Smooth muscle cell (in vitro differentiated cells): Measurements from ENCODE around the gene IQCK. TPM values are rescaled to one million over a fixed set of nuclear protein-coding genes. Genes with fewer than 3 reads are reported as not detected.
"Not testable (repeated sequence)": the region's sequence is repeated elsewhere in the genome, so short reads cannot be mapped to it uniquely, and the experiment has no call there.

Experiments used
- DNase-seq: peaks from one replicate; lab custom pipeline; 2025; ENCODE audit not compliant: unreplicated experiment; lab: John Stamatoyannopoulos, UW
- H2AFZ ChIP-seq: fragments of 200-600 bp; sonication (generic); 2 replicates; pipeline ENCODE4 v1.6.0; 2016; ENCODE audit warnings: antibody characterized with exemption, low read depth, mild to moderate bottlenecking
- H3F3A ChIP-seq: fragments of 200-600 bp; sonication (generic); 2 replicates; pipeline ENCODE4 v1.6.0; 2017; ENCODE audit warnings: antibody characterized with exemption, low read depth
- H3K27ac ChIP-seq: fragments of 200-600 bp; sonication (generic); 2 replicates; pipeline ENCODE4 v1.5.1; 2016; ENCODE audit warnings: low read depth, mild to moderate bottlenecking
- H3K27me3 ChIP-seq: fragments of 200-600 bp; sonication (generic); 2 replicates; pipeline ENCODE4 v1.6.1; 2016; ENCODE audit warnings: low read depth, mild to moderate bottlenecking
- H3K36me3 ChIP-seq: fragments of 200-600 bp; sonication (generic); 2 replicates; pipeline ENCODE4 v1.5.1; 2016; ENCODE audit warnings: low read depth
- H3K4me1 ChIP-seq: fragments of 200-600 bp; sonication (generic); 2 replicates; pipeline ENCODE4 v1.5.1; 2016; ENCODE audit warnings: low read depth
- H3K4me2 ChIP-seq: fragments of 200-600 bp; sonication (generic); 2 replicates; pipeline ENCODE4 v1.6.0; 2016; ENCODE audit warnings: mild to moderate bottlenecking
- H3K4me3 ChIP-seq: fragments of 200-600 bp; sonication (generic); 2 replicates; pipeline ENCODE4 v1.5.1; 2016; ENCODE audit warnings: mild to moderate bottlenecking
- H3K79me2 ChIP-seq: fragments of 200-600 bp; sonication (generic); 2 replicates; pipeline ENCODE4 v1.6.0; 2016; ENCODE audit warnings: low read depth, mild to moderate bottlenecking
- H3K9ac ChIP-seq: fragments of 200-600 bp; sonication (generic); 2 replicates; pipeline ENCODE4 v1.6.0; 2016; ENCODE audit warnings: low read depth
- H3K9me3 ChIP-seq: fragments of 200-600 bp; sonication (generic); replicated peaks from 2 replicates; pipeline ENCODE4 v1.5.1; 2016; ENCODE audit warnings: low read depth
- H4K20me1 ChIP-seq: fragments of 200-600 bp; sonication (generic); 2 replicates; pipeline ENCODE4 v1.6.0; 2016; ENCODE audit warnings: low read depth
- CTCF ChIP-seq: fragments of 200-600 bp; sonication (generic); IDR thresholded peaks from 2 replicates; pipeline ENCODE4 v1.5.1; 2017; ENCODE audit warnings: borderline replicate concordance, mild to moderate bottlenecking, antibody characterized with exemption; ENCODE audit not compliant: insufficient read depth, poor library complexity, severe bottlenecking
- WGBS: methylation state at CpG from one replicate; pipeline ENCODE4 v1.1.7; 2016; ENCODE audit warnings: low lambda C conversion rate; 5-methylcytosine and 5-hydroxymethylcytosine counted together
- polyA plus RNA-seq: library from polyadenylated mRNA; unstranded; fragments of >200 nt; fragmentation: Nextera tagmentation; extraction: Ambion mirVana; gene quantifications from 2 replicates; pipeline ENCODE4 v1.2.1, GENCODE V29; 2016
- total RNA-seq: library from RNA; depleted of rRNA; stranded (reverse); fragments of >200 nt; gene quantifications from 2 replicates; pipeline ENCODE4 v1.2.3, GENCODE V29; 2014

The IQCK gene
- total and polyA plus RNA-seq, 2 experiments from 2014 or later: 11.2 to 14.6 TPM

GRCh38 chr16:19677402-19677801 lies 40.7 kb upstream of the IQCK start:
- Histone ChIP-seq H2AFZ (no peak overlapping the region), H3K9ac (no peak overlapping the region), H4K20me1 (no peaks in the 10 kb centered on the region), H3K79me2 (no peaks in the 10 kb centered on the region), H3K9me3 (no peaks in the 10 kb centered on the region), H3K4me1 (no peaks in the 10 kb centered on the region), H3K27ac (no peak overlapping the region), H3K4me2 (no peak overlapping the region), H3K4me3 (no peak overlapping the region), H3K27me3 (no peaks in the 10 kb centered on the region), H3K36me3 (no peaks in the 10 kb centered on the region), H3F3A (no peaks in the 10 kb centered on the region)
- 94% methylated on average over 6 of the region's 7 CpGs for WGBS
- no peak for TF ChIP-seq CTCF
- DNase-seq: no peak

- no peak overlapping the region for H2AFZ ChIP-seq
- H4K20me1 ChIP-seq: no peaks in the 10 kb centered on the region
- no peaks in the 10 kb centered on the region for H3K9me3 ChIP-seq
- no peaks in the 10 kb centered on the region for H3K4me1 ChIP-seq
- no peak overlapping the region for H3K9ac ChIP-seq
- H3K27ac ChIP-seq: no peak overlapping the region
- H3K4me3 ChIP-seq: no peak overlapping the region
- no peaks in the 10 kb centered on the region for H3K27me3 ChIP-seq
- TF ChIP-seq CTCF: no peak
- H3F3A ChIP-seq: no peaks in the 10 kb centered on the region
- no peaks in the 10 kb centered on the region for H3K79me2 ChIP-seq
- H3K4me2 ChIP-seq: no peak overlapping the region
- DNase-seq: no peak
- WGBS: 95% methylated on average over 7 of the region's 7 CpGs
- H3K36me3 ChIP-seq: peaks cover 7% of the 10 kb centered on the region
These were observed 39.3 kb upstream of the IQCK start for GRCh38 chr16:19678804-19679203.

- not testable (repeated sequence) for H3K4me1 ChIP-seq, H2AFZ ChIP-seq, H3K9me3 ChIP-seq, H3K9ac ChIP-seq, H3K27me3 ChIP-seq, DNase-seq, H3K4me2 ChIP-seq, H3K27ac ChIP-seq, H3K4me3 ChIP-seq, H3K79me2 ChIP-seq, H4K20me1 ChIP-seq, H3K36me3 ChIP-seq, H3F3A ChIP-seq
- WGBS: 98% methylated on average over 6 of the region's 6 CpGs
These were observed 38.8 kb upstream of the IQCK start for GRCh38 chr16:19679281-19679680.

GRCh38 chr16:19680881-19681340 lies 37.2 kb upstream of the IQCK start:
- TF ChIP-seq CTCF: no peak
- H2AFZ ChIP-seq: no peak overlapping the region
- H3K27ac ChIP-seq: no peak overlapping the region
- H3K9me3 ChIP-seq: no peaks in the 10 kb centered on the region
- H3K79me2 ChIP-seq: no peaks in the 10 kb centered on the region
- peaks cover 13% of the 10 kb centered on the region for H3K36me3 ChIP-seq
- WGBS: 90% methylated on average over 6 of the region's 6 CpGs
- no peaks in the 10 kb centered on the region for H4K20me1 ChIP-seq
- H3K4me3 ChIP-seq: no peak overlapping the region
- no peak overlapping the region for H3K4me2 ChIP-seq
- no peaks in the 10 kb centered on the region for H3K27me3 ChIP-seq
- no peak for DNase-seq
- H3K4me1 ChIP-seq: no peaks in the 10 kb centered on the region
- H3K9ac ChIP-seq: no peak overlapping the region
- no peaks in the 10 kb centered on the region for H3F3A ChIP-seq
